ENCODE results near the gene NDUFAF8.

Gene NDUFAF8

DNA sequence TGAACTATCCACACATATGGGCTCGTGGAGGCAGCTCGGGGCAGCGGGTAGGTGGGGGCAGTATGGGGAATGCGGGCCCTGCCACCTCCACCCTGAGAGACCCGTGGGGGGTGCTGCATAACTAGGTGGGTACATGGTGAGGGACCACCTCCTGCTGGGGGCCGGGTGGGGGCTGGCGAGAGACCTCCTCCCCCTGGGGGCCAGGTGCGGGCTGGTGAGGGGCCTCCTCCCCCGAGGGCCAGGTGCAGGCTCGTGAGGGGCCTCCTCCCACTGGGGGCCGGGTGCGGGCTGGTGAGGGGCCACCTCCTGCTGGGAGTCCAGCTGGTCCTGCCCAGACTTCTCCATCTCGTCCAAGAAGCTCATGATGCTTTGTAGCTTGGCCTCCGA, 41.7 kb upstream of the NDUFAF8 start:
- no peak for DNase-seq (ENCODE audit: low read depth)
- TF ChIP-seq, protein P1, sequence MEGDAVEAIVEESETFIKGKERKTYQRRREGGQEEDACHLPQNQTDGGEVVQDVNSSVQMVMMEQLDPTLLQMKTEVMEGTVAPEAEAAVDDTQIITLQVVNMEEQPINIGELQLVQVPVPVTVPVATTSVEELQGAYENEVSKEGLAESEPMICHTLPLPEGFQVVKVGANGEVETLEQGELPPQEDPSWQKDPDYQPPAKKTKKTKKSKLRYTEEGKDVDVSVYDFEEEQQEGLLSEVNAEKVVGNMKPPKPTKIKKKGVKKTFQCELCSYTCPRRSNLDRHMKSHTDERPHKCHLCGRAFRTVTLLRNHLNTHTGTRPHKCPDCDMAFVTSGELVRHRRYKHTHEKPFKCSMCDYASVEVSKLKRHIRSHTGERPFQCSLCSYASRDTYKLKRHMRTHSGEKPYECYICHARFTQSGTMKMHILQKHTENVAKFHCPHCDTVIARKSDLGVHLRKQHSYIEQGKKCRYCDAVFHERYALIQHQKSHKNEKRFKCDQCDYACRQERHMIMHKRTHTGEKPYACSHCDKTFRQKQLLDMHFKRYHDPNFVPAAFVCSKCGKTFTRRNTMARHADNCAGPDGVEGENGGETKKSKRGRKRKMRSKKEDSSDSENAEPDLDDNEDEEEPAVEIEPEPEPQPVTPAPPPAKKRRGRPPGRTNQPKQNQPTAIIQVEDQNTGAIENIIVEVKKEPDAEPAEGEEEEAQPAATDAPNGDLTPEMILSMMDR (IDR thresholded peaks at IDR 0.05; ENCODE audit: insufficient read depth, low read depth, low read length, missing control alignments): no peak
- no peak overlapping the region for H3K4me3 ChIP-seq (ENCODE audit: low read depth, low read length)

DNA sequence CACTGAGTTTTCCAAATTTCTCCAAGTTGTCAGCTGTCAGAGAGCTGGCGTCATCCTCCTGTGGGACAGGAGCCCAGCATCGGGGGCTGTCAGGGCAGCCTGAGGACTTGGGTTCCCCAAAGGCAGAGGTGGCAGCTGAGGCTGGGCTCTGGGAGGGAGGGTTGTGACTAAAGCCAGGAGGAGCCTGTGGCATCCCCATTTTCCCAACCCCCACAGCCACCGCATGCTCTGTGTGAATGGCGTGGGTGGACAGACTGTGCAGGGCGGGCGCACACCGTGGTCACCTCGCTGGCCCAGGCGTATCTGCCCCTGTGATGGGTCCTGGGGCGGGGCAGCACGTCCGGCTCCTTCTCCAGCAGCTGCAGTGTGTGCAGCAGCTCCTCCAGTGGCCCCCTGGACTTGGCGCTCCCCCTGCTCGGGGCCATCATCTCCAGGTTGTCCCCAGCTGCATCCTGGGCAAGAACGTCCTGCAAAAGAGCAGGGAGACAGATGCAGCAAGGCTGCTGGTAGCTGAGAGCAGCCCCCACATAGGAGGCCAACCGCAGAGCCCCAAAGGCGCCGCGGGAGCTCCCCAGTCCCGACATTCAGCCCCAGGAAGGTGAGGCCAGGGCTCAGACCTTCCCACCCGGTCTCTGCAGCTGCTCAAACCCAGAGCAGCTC, 41.2 kb upstream of the NDUFAF8 start:
- H3K4me3 ChIP-seq (ENCODE audit: low read depth, low read length): no peak overlapping the region
- DNase-seq (ENCODE audit: low read depth): no peak
- TF ChIP-seq, protein P1 (IDR thresholded peaks at IDR 0.05; ENCODE audit: insufficient read depth, low read depth, low read length, missing control alignments): no peak

DNA sequence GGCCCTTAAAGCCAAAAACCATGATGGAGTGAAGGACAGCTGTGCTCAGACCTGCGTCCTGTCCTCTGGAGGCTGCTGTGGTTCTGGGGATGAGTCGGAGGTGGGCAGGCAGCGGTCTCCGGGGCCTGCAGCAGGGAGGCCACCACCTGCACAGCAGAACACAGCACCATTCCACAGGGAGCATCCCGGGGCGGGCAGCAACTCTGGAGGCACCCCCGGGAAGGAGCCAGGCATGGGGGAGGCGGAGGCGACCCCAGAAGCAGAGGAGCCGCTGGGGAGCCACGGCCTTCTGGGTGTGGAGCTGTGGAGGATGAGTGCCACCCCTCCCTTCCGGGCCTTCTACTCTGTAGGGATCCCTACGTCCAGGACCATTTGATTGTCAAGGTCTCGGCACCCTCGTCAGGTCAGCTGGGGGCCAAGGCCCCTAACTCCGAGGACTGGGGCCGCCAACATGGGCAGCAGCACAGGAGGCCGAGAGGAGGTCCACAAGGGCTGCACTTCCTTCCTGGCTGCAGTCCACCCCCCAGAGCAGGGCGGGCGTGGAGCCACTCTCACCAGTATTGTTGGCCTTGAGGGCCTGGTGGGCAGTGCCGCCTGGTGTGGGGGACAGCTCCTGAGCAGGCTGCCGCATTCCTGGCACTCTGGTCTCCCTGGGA, 40.2 kb upstream of the NDUFAF8 start:
- no peak for DNase-seq (ENCODE audit: low read depth)
- TF ChIP-seq, protein P1 (IDR thresholded peaks at IDR 0.05; ENCODE audit: insufficient read depth, low read depth, low read length, missing control alignments): no peak
- no peak overlapping the region for H3K4me3 ChIP-seq (ENCODE audit: low read depth, low read length)

- H3K4me3 ChIP-seq (ENCODE audit: low read depth, low read length): no peak overlapping the region
- TF ChIP-seq, protein P1 (IDR thresholded peaks at IDR 0.05; ENCODE audit: insufficient read depth, low read depth, low read length, missing control alignments): no peak
- DNase-seq (ENCODE audit: low read depth): no peak
Measured at GRCh38 chr17:81199482-81199830, 39.7 kb upstream of the NDUFAF8 start.

DNA sequence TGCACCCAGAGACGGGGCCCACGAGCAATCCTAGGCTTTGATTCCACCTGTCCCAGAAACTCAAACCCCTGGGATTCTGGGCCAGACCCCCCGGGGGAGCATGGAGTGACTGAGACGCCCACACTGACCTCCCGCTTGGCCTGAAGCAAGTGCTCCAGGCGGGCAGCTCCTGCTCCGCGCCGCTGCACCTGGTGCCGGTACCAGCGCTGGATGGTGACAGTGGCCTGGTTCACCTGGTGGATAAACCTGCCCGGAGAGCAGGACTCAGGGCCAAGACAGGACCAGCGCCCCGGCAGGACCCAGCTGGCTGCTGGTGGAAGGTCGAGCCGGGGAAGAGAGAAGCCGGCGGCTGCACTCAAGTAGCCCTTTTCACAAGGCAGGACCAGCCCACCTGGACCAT, 38.9 kb upstream of the NDUFAF8 start:
- H3K4me3 ChIP-seq (ENCODE audit: low read depth, low read length): no peak overlapping the region
- DNase-seq (ENCODE audit: low read depth): no peak
- TF ChIP-seq, protein P1 (IDR thresholded peaks at IDR 0.05; ENCODE audit: insufficient read depth, low read depth, low read length, missing control alignments): no peak

GRCh38 chr17:81200695-81201580, 38.2 kb upstream of the NDUFAF8 start:
- TF ChIP-seq, protein P1 (IDR thresholded peaks at IDR 0.05; ENCODE audit: insufficient read depth, low read depth, low read length, missing control alignments): peak; percentile 51
- H3K4me3 ChIP-seq (ENCODE audit: low read depth, low read length): no peak overlapping the region
- DNase-seq (ENCODE audit: low read depth): peak; percentile 64

Measured in GM12865 (cell line).